Loucy (cell line): ENCODE data around the gene SLC7A10.

Experiments
- H2AFZ ChIP-seq: fragments of 200-600 bp; sonication (generic); 2 replicates; pipeline ENCODE4 v1.6.0; 2016; ENCODE audit warnings: antibody characterized with exemption, mild to moderate bottlenecking, low read length, moderate library complexity
- H3F3A ChIP-seq: fragments of 200-600 bp; 2 replicates; pipeline ENCODE4 v1.6.0; 2016; ENCODE audit warnings: antibody characterized with exemption, low read depth, mild to moderate bottlenecking
- H3K27me3 ChIP-seq: fragments of 200-600 bp; sonication (generic); 2 replicates; pipeline ENCODE4 v1.6.1; 2014; ENCODE audit warnings: low read length, mild to moderate bottlenecking; ENCODE audit not compliant: insufficient read depth, poor library complexity, severe bottlenecking
- H3K36me3 ChIP-seq: fragments of 200-600 bp; sonication (generic); 2 replicates; pipeline ENCODE4 v1.6.1; 2016; ENCODE audit warnings: low read length; ENCODE audit not compliant: insufficient read depth
- H3K4me1 ChIP-seq: fragments of 200-600 bp; sonication (generic); 2 replicates; pipeline ENCODE4 v1.5.1; 2014; ENCODE audit warnings: low read length, mild to moderate bottlenecking; ENCODE audit not compliant: insufficient read depth, poor library complexity, severe bottlenecking
- H3K4me2 ChIP-seq: fragments of 200-600 bp; sonication (generic); 2 replicates; pipeline ENCODE4 v1.6.0; 2014; ENCODE audit warnings: antibody characterized with exemption, low read length, low read depth, mild to moderate bottlenecking; ENCODE audit not compliant: poor library complexity, severe bottlenecking
- H3K4me3 ChIP-seq: fragments of 200-600 bp; sonication (generic); 2 replicates; pipeline ENCODE4 v1.5.1; 2014; ENCODE audit warnings: low read length, mild to moderate bottlenecking, mixed read lengths; ENCODE audit not compliant: poor library complexity, severe bottlenecking
- H3K79me2 ChIP-seq: fragments of 200-600 bp; sonication (generic); 2 replicates; pipeline ENCODE4 v1.6.1; 2014; ENCODE audit warnings: low read length; ENCODE audit not compliant: insufficient read depth
- H3K9ac ChIP-seq: fragments of 200-600 bp; sonication (generic); 2 replicates; pipeline ENCODE4 v1.6.0; 2014; ENCODE audit warnings: mild to moderate bottlenecking, low read depth, low read length, moderate library complexity; ENCODE audit not compliant: poor library complexity, severe bottlenecking
- H3K9me2 ChIP-seq: fragments of 200-600 bp; sonication (generic); replicated peaks from 2 replicates; pipeline ENCODE4 v1.6.1; 2016; ENCODE audit warnings: low read depth, low read length, mixed read lengths
- H3K9me3 ChIP-seq: fragments of 200-600 bp; sonication (generic); 2 replicates; pipeline ENCODE4 v1.6.1; 2014; ENCODE audit warnings: mild to moderate bottlenecking, antibody characterized with exemption, low read length, low read depth; ENCODE audit not compliant: insufficient read depth
- H4K20me1 ChIP-seq: fragments of 200-600 bp; sonication (generic); 2 replicates; pipeline ENCODE4 v1.6.0; 2014; ENCODE audit warnings: antibody characterized with exemption, low read length, mild to moderate bottlenecking; ENCODE audit not compliant: insufficient read depth, poor library complexity, severe bottlenecking
- CTCF ChIP-seq: fragments of 200-600 bp; sonication (generic); conservative IDR thresholded peaks from 2 replicates; pipeline ENCODE4 v1.5.1; 2014; ENCODE audit warnings: mild to moderate bottlenecking, antibody characterized with exemption, low read length
- EZH2phosphoT487 ChIP-seq: fragments of 200-600 bp; IDR thresholded peaks from 2 replicates; pipeline ENCODE4 v1.6.1; 2018; ENCODE audit warnings: antibody characterized with exemption, mild to moderate bottlenecking, moderate library complexity, borderline replicate concordance

SLC7A10 gene

GRCh38 chr19:33202546-33203507, 22.8 kb downstream of the SLC7A10 start:
- TF ChIP-seq EZH2phosphoT487: no peak
- TF ChIP-seq CTCF: no peak
- Histone ChIP-seq H3K4me3 (no peak overlapping the region), H3K4me2 (no peak overlapping the region), H4K20me1 (no peaks in the 10 kb centered on the region), H3F3A (no peaks in the 10 kb centered on the region), H3K4me1 (peaks cover 4% of the 10 kb centered on the region), H3K9me2 (no peaks in the 10 kb centered on the region), H3K9ac (no peak overlapping the region), H2AFZ (no peak overlapping the region), H3K27me3 (no peaks in the 10 kb centered on the region), H3K36me3 (no peaks in the 10 kb centered on the region), H3K79me2 (no peaks in the 10 kb centered on the region), H3K9me3 (no peaks in the 10 kb centered on the region)

- no peaks in the 10 kb centered on the region for H3K4me1 ChIP-seq
- TF ChIP-seq EZH2phosphoT487 (no peak), CTCF (no peak)
Measured at GRCh38 chr19:33201886-33202545, 23.6 kb downstream of the SLC7A10 start.

GRCh38 chr19:33201473-33201872, 24.2 kb downstream of the SLC7A10 start:
- Histone ChIP-seq H3K4me1 (no peaks in the 10 kb centered on the region), H3K27me3 (no peaks in the 10 kb centered on the region), H3K9me3 (no peaks in the 10 kb centered on the region), H3K36me3 (no peaks in the 10 kb centered on the region), H3K9ac (no peak overlapping the region), H2AFZ (no peak overlapping the region), H3K4me3 (no peak overlapping the region), H3K79me2 (no peaks in the 10 kb centered on the region), H4K20me1 (no peaks in the 10 kb centered on the region), H3K4me2 (no peak overlapping the region), H3F3A (no peaks in the 10 kb centered on the region), H3K9me2 (no peaks in the 10 kb centered on the region)
- TF ChIP-seq CTCF (no peak), EZH2phosphoT487 (no peak)

More at GRCh38 chr19:33201886-33202545, 23.6 kb downstream of the SLC7A10 start:
- Histone ChIP-seq H3F3A (no peaks in the 10 kb centered on the region), H3K9ac (no peak overlapping the region), H3K79me2 (no peaks in the 10 kb centered on the region), H3K36me3 (no peaks in the 10 kb centered on the region), H3K27me3 (no peaks in the 10 kb centered on the region), H3K9me3 (no peaks in the 10 kb centered on the region), H3K9me2 (no peaks in the 10 kb centered on the region), H4K20me1 (no peaks in the 10 kb centered on the region), H3K4me2 (no peak overlapping the region), H2AFZ (no peak overlapping the region), H3K4me3 (no peak overlapping the region)
